GM06990 (cell line): ENCODE measurements around the gene CCL3.
"Not testable (repeated sequence)": the region's sequence is repeated elsewhere in the genome, so short reads cannot be mapped to it uniquely, and the experiment has no call there.

ENCODE experiments used
- DNase-seq: peaks from one replicate; pipeline ENCODE4 v3.0.0-alpha.2; 2011; ENCODE audit not compliant: insufficient read length; ENCODE audit errors: extremely low read depth
- H3K27me3 ChIP-seq: replicated peaks from 2 replicates; pipeline ENCODE4 v1.6.0; 2011; ENCODE audit warnings: low read length; ENCODE audit not compliant: control insufficient read depth, insufficient read depth
- H3K36me3 ChIP-seq: 2 replicates; pipeline ENCODE4 v1.5.1; 2011; ENCODE audit warnings: low read length; ENCODE audit not compliant: control insufficient read depth, insufficient read depth
- H3K4me3 ChIP-seq: replicated peaks from 2 replicates; pipeline ENCODE4 v1.5.1; 2011; ENCODE audit warnings: low read depth, mild to moderate bottlenecking, control low read depth, low read length
- CTCF ChIP-seq: IDR thresholded peaks from 2 replicates; pipeline ENCODE4 v1.5.1; 2011; ENCODE audit warnings: low read length, control low read depth, mild to moderate bottlenecking, inconsistent platforms; ENCODE audit not compliant: insufficient read depth, poor library complexity, severe bottlenecking

The CCL3 gene

GRCh38 chr17:36127911-36128310, 38.0 kb upstream of the CCL3 start:
- no peaks in the 10 kb centered on the region for H3K27me3 ChIP-seq
- no peak for TF ChIP-seq CTCF
- no peak for DNase-seq
- no peak overlapping the region for H3K4me3 ChIP-seq
- no peaks in the 10 kb centered on the region for H3K36me3 ChIP-seq

DNA sequence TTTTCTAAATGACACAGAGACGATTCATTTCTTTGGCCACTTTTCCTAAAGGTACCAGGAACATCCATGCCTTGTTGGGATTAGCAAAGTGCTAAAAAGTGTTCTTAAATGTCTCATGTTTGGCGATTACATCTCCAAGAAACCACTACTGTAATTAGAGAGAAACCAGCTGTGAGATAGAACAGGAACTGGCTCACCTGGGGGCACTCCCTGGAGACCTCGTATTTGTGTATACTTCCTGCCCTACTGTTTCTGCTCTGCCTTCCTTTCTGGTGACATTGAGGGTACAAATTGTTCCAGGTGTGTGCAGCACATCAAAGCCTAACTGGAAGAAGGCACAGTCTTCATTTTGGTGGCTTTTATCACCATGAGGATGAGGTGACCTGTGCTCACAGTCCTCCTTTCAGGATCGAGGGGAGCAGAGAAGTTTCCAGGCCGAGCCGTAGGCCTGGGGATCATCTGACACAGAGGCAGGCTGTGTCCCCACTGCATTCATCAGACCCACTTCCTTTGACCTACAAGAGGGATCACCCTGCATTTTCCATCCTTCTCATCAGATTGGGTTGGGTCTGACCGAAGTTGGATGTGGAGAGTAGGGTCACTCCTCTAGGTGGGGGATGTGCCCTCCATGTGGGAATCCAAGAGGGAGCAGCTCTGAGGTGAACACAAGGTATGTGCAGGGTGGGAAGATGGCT, 37.4 kb upstream of the CCL3 start:
- Histone ChIP-seq H3K36me3 (no peaks in the 10 kb centered on the region), H3K4me3 (peak overlapping the region; percentile 16), H3K27me3 (no peaks in the 10 kb centered on the region)
- no peak for TF ChIP-seq CTCF
- peak; percentile 61 for DNase-seq

GRCh38 chr17:36124879-36125824, 35.2 kb upstream of the CCL3 start:
- DNase-seq: no peak

DNA sequence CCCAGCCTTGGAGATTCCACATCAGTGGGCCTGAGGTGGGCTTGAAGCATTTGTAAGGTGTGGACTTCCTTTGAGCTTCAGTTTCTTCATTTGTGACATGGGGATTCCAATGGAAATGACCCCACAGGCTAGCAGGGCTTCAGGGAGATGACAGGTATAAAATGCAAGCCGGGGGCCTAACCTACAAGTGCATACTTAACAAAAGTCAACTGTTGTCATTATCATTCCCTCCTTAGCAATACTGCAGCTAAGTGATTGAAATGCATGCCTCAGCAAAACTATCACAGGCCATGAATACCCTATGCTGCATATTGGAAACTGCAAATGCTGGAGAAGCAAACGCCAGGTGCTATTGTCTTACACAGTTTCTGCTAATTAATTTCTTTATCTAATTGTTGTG, 33.5 kb upstream of the CCL3 start:
- DNase-seq: no peak
- TF ChIP-seq CTCF: no peak
- no peaks in the 10 kb centered on the region for H3K36me3 ChIP-seq
- H3K27me3 ChIP-seq: no peaks in the 10 kb centered on the region
- no peak overlapping the region for H3K4me3 ChIP-seq

More at GRCh38 chr17:36124879-36125824, 35.2 kb upstream of the CCL3 start:
- Histone ChIP-seq H3K27me3 (no peaks in the 10 kb centered on the region), H3K36me3 (no peaks in the 10 kb centered on the region), H3K4me3 (no peak overlapping the region)
- no peak for TF ChIP-seq CTCF

GRCh38 chr17:36121099-36121498, 31.2 kb upstream of the CCL3 start:
- not testable (repeated sequence) for DNase-seq, H3K4me3 ChIP-seq, H3K27me3 ChIP-seq, H3K36me3 ChIP-seq

GRCh38 chr17:36120221-36120620, 30.3 kb upstream of the CCL3 start:
- Histone ChIP-seq H3K4me3 (no peak overlapping the region), H3K36me3 (no peaks in the 10 kb centered on the region), H3K27me3 (no peaks in the 10 kb centered on the region)
- no peak for DNase-seq
- TF ChIP-seq CTCF: no peak
